ENCODE measurements around the gene NRP2.

NRP2 gene

GRCh38 chr2:205781244-205781931 lies 99.1 kb downstream of the NRP2 start:
- DNase-seq: no peak

DNA sequence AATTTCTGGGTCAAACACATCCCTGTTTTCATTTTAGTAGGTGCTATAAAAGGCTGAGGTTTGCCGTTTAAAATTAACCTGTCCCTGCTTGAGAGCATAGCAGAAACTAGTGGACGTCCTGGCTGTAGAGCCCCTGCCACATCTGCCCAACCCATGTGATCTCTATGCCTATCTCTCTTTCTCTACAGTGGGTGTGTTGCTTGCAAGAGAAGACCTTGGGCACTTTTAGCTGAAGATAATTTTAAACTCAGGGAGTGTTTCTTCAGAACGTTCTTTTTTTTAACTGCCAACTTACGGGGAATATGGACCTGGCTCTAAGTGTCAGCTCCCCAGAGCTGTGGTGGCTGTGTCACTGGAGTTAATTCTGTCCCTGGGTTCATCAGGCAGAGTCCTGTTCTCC lies 100.6 kb downstream of the NRP2 start:
- no peak for DNase-seq

DNA sequence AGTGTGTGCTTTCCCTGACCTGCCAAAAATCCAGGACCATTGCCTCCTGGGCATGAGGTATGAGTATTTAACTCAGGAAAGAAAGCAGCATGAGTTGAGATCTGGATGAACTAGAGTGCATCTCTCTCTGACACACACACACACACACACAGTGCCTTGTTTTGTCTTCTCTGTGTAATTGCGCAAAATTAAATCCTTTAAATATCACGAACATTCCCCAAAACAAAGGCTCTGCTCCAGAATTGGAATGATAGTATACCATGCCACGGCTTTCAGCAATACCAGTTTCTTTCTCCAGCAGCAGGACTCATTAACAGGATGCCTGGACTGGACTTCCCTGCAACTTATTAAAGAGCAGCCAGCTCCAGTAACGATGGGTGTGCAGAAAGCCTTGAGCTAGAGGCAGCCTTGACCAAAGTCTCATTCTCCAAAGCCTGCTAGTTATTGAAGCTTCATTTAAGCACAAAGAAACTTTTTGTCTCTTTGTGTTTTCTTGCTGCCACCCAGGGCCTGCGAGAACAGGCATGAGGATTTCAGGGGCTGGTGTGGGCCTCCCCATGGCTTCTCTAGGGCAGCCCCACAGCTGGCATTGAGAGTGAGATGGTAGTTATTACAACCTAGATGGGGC lies 101.7 kb downstream of the NRP2 start:
- DNase-seq: no peak

GRCh38 chr2:205785507-205786260 lies 103.4 kb downstream of the NRP2 start:
- DNase-seq: no peak

DNA sequence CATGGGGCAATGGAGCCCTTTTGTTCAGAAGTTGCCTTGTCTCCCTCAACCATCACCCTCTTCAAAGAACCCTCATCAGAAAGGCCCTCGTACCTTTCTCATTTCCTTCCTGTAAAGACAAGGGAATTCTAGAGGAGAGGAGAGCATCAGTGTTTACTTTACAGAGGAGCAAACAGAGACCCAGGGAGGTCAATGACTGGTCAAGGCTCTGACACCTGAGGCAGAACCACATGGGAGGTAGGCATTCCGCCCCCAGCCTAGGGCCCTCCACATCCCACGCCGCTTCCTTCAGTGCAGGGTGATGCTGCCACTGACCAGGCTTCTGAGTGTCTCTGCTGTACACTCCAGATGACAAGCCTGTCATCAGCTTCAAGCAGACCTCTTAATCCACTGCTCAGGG lies 104.7 kb downstream of the NRP2 start:
- no peak for DNase-seq

DNA sequence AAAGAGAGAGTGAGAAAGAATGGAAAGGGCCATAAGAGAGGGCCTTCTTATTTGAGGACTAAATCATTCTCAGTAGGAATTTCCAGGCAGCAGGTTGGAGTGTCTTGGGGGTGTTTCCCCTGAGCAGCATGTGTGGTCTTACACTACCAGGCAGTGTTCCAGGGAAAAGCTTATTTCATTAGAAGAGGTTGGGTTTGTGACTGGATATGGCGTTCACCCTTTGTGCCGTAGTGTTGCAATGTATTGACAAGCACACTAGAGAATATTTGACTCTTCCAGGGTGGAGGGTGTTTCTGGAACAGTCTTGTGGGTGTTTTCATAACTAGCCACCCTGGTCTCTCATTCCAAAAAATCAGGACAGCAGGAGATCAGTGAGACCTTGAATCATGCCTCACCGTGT lies 105.5 kb downstream of the NRP2 start:
- DNase-seq: no peak

GRCh38 chr2:205789906-205790305 lies 107.6 kb downstream of the NRP2 start:
- no peak for DNase-seq

DNA sequence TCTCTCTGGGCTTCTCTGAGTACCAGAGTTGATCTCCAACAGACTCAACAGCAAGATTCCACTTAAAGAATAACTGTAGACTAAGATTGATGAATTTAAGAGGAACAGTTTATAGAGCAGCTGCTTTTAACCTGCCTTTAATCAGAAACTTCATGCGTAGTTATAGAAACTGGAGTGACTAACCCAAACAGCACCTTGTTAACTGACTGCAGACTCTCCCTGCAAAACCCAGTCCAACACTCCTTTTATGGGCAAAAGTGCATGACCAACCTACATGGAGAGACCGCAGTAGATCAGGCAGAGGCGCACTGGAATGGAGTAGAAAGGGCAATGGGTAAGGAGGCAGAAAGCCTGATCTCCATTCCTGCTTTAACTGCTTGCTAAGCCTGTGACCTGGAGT lies 110.6 kb downstream of the NRP2 start:
- DNase-seq: no peak

DNA sequence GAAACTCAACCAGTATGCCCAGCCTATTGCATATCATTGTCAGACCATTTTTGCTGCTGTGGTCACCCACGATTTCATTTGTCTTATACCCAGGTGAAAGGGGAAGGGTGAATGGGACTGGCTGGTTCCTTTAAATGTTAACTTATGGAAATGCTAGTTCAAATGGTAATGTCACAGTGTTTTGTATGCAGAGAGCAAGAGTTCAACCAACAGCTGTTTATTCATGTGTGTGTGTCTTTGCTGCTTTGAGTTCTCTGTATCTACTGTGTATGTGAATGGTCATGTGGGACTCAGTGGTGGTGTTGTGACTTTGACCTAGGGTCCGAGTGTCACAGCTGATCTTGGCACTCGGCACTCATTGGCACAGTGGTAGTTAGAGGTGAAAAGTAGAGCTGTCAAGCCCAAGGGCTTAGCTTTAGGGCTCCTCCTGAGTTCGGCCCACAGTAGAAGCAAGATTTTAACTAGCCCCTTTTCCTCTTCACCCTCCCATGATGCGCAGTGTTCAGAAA lies 114.6 kb downstream of the NRP2 start:
- no peak for DNase-seq

GRCh38 chr2:205797866-205798265 lies 115.6 kb downstream of the NRP2 start:
- no peak for DNase-seq

GRCh38 chr2:205800224-205800623 lies 117.9 kb downstream of the NRP2 start:
- no peak for DNase-seq

- no peak for DNase-seq
These were observed 118.5 kb downstream of the NRP2 start for GRCh38 chr2:205800773-205801172.

- no peak for DNase-seq
These were observed 119.8 kb downstream of the NRP2 start for GRCh38 chr2:205802065-205802464.

DNA sequence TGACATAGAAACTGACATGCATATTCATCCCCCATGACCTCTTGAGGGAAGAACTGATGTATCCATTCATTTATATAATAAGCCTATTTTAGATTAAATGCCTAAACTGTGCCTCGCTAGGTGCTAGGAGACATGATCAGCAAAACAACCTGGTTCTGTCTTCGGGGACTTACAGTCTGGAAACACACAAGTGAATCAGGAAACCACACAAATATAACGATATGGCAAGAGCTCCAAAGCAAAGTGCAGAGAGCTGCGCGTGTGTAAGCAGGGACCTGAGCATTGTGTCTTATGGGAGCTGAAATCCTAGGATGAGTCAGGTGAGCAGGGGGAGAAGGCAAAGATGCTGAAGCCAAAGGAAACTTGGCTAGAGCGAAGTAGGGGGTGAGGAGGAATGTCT lies 120.6 kb downstream of the NRP2 start:
- no peak for DNase-seq

- DNase-seq: no peak
These were observed 121.2 kb downstream of the NRP2 start for GRCh38 chr2:205803500-205803899.

GRCh38 chr2:205805136-205805535 lies 122.8 kb downstream of the NRP2 start:
- no peak for DNase-seq

- no peak for DNase-seq
These were observed 124.0 kb downstream of the NRP2 start for GRCh38 chr2:205806143-205806905.

- DNase-seq: no peak
These were observed 124.9 kb downstream of the NRP2 start for GRCh38 chr2:205807229-205807628.

DNA sequence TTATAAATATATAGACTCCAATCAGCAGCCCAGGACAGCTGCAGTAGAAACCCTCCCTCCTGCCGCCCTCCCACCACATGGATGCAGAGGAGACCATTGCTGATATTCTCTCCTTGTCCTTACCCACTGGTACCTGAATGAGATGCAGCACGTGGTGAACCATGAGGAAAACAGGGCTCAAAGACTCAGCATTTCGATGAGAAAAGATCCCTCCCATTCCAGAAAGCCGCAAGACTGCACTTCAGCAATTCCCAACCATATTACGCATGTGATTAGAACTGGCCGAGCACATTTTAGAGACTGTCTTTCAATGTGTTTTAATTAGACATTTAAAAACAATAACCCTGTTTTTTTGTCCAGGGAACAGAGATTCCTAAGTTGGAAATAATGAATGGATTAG lies 125.5 kb downstream of the NRP2 start:
- DNase-seq: no peak

DNA sequence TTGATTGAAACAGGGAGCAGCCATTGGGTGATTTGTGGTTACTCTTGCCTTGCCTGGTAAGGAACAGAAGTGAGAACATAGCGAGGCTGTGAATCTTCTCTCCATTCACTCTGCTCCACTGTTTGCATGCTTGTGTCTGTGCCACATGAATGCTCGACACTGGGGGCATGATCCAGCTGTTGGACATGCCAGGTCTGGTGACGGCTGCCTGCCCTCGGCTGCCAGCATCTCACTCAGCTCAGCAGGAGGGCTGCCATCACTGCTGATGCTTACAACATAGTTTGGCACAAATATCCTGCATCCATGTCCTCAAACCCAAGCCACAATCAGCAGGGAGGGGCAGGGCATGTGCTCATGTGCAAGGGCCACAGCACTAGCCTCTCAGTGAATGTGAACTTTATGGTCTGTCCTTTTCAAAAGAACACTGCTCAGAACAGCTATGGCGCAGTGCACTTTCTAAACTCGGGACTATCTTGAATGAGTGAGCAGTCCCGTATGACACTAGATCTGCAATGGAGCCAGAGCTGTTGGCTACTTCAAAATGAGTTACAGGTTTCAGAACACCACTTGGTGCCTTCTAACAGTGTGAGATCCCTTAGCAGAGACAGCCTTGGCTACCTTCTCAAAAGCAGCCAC lies 126.3 kb downstream of the NRP2 start:
- DNase-seq: no peak

- no peak for DNase-seq
These were observed 129.1 kb downstream of the NRP2 start for GRCh38 chr2:205811387-205811786.

- DNase-seq: no peak
These were observed 131.7 kb downstream of the NRP2 start for GRCh38 chr2:205814039-205814364.

GRCh38 chr2:205815673-205816072 lies 133.4 kb downstream of the NRP2 start:
- DNase-seq: no peak
